Measurements from ENCODE around the gene AMY1C. TPM values are rescaled to one million over a fixed set of nuclear protein-coding genes. Genes with fewer than 3 reads are reported as not detected.

Gene AMY1C
- total and polyA plus RNA-seq, 2 donors from 2014 or later, result not detected

GRCh38 chr1:103779932-103780331 is 30.2 kb downstream of the AMY1C start:
- TF ChIP-seq CTCF (IDR thresholded peaks at IDR 0.05; ENCODE audit: borderline replicate concordance, extremely low read depth, insufficient read depth), result no peak
- no peak overlapping the region for H3K4me3 ChIP-seq (ENCODE audit: low read length in 3 of 3)
- no peaks in the 10 kb centered on the region for H3K9me3 ChIP-seq (ENCODE audit: control insufficient read depth in 2 of 3, insufficient read depth in 1 of 3, low read length in 3 of 3)
- DNase-seq (no peak), FAIRE-seq (no peak)
- H3K27ac ChIP-seq (ENCODE audit: low read depth in 2 of 2, low read length in 2 of 2), result no peak overlapping the region
- H3K27me3 ChIP-seq (ENCODE audit: control insufficient read depth, insufficient read depth, low read length), result no peaks in the 10 kb centered on the region
- intact Hi-C loops (cut with DNase I), result no loop called here
- H3K4me1 ChIP-seq (ENCODE audit: control insufficient read depth in 2 of 3, insufficient read depth in 2 of 3, low read depth in 1 of 3, low read length in 3 of 3), result no peaks in the 10 kb centered on the region
- no peak overlapping the region for H3K9ac ChIP-seq (ENCODE audit: low read length in 3 of 3)
- no peaks in the 10 kb centered on the region for H3K36me3 ChIP-seq (ENCODE audit: control insufficient read depth in 2 of 3, insufficient read depth in 3 of 3, low read length in 3 of 3)

GRCh38 chr1:103783944-103784377 is 34.3 kb downstream of the AMY1C start:
- H3K4me3 ChIP-seq (ENCODE audit: low read length in 3 of 3), result no peak overlapping the region
- intact Hi-C loops (cut with DNase I), result no loop called here
- no peaks in the 10 kb centered on the region for H3K4me1 ChIP-seq (ENCODE audit: control insufficient read depth in 2 of 3, insufficient read depth in 2 of 3, low read depth in 1 of 3, low read length in 3 of 3)
- no peaks in the 10 kb centered on the region for H3K9me3 ChIP-seq (ENCODE audit: control insufficient read depth in 2 of 3, insufficient read depth in 1 of 3, low read length in 3 of 3)
- no peak overlapping the region for H3K27ac ChIP-seq (ENCODE audit: low read depth in 2 of 2, low read length in 2 of 2)
- DNase-seq, result no peak
- FAIRE-seq, result no peak
- no peaks in the 10 kb centered on the region for H3K36me3 ChIP-seq (ENCODE audit: control insufficient read depth in 2 of 3, insufficient read depth in 3 of 3, low read length in 3 of 3)
- H3K27me3 ChIP-seq (ENCODE audit: control insufficient read depth, insufficient read depth, low read length), result no peaks in the 10 kb centered on the region
- TF ChIP-seq CTCF (IDR thresholded peaks at IDR 0.05; ENCODE audit: borderline replicate concordance, extremely low read depth, insufficient read depth), result no peak
- no peak overlapping the region for H3K9ac ChIP-seq (ENCODE audit: low read length in 3 of 3)

- H3K27ac ChIP-seq (ENCODE audit: low read depth in 2 of 2, low read length in 2 of 2), result no peak overlapping the region
- no peak overlapping the region for H3K9ac ChIP-seq (ENCODE audit: low read length in 3 of 3)
- no peak for TF ChIP-seq CTCF (IDR thresholded peaks at IDR 0.05; ENCODE audit: borderline replicate concordance, extremely low read depth, insufficient read depth)
- peak; percentile 46 for FAIRE-seq
- no peaks in the 10 kb centered on the region for H3K27me3 ChIP-seq (ENCODE audit: control insufficient read depth, insufficient read depth, low read length)
- peak in 2 of 5 donors; percentile 14 to 27 for DNase-seq
- no peaks in the 10 kb centered on the region for H3K36me3 ChIP-seq (ENCODE audit: control insufficient read depth in 2 of 3, insufficient read depth in 3 of 3, low read length in 3 of 3)
- no peak overlapping the region for H3K4me3 ChIP-seq (ENCODE audit: low read length in 3 of 3)
- no peaks in the 10 kb centered on the region for H3K4me1 ChIP-seq (ENCODE audit: control insufficient read depth in 2 of 3, insufficient read depth in 2 of 3, low read depth in 1 of 3, low read length in 3 of 3)
- intact Hi-C loops (cut with DNase I), result no loop called here
- no peaks in the 10 kb centered on the region for H3K9me3 ChIP-seq (ENCODE audit: control insufficient read depth in 2 of 3, insufficient read depth in 1 of 3, low read length in 3 of 3)
These were observed 38.7 kb downstream of the AMY1C start for GRCh38 chr1:103788377-103788776.

- FAIRE-seq, result no peak
- Histone ChIP-seq H3K9me3 (ENCODE audit: control insufficient read depth in 2 of 3, insufficient read depth in 1 of 3, low read length in 3 of 3) (no peaks in the 10 kb centered on the region), H3K27me3 (ENCODE audit: control insufficient read depth, insufficient read depth, low read length) (no peaks in the 10 kb centered on the region), H3K4me1 (ENCODE audit: control insufficient read depth in 2 of 3, insufficient read depth in 2 of 3, low read depth in 1 of 3, low read length in 3 of 3) (no peaks in the 10 kb centered on the region), H3K9ac (ENCODE audit: low read length in 3 of 3) (no peak overlapping the region), H3K36me3 (ENCODE audit: control insufficient read depth in 2 of 3, insufficient read depth in 3 of 3, low read length in 3 of 3) (no peaks in the 10 kb centered on the region), H3K4me3 (ENCODE audit: low read length in 3 of 3) (no peak overlapping the region), H3K27ac (ENCODE audit: low read depth in 2 of 2, low read length in 2 of 2) (no peak overlapping the region)
- intact Hi-C loops (cut with DNase I), result no loop called here
- DNase-seq, result no peak
- TF ChIP-seq CTCF (IDR thresholded peaks at IDR 0.05; ENCODE audit: borderline replicate concordance, extremely low read depth, insufficient read depth), result no peak
These were observed 40.5 kb downstream of the AMY1C start for GRCh38 chr1:103790172-103790571.

Data from kidney (tissue), 14 donors.